Thymus (tissue), 11 donors: ENCODE results near the gene SYNDIG1. TPM values are rescaled to one million over a fixed set of nuclear protein-coding genes. Genes with fewer than 3 reads are reported as not detected.

Experiments
- DNase-seq, 9 donors: peaks; one replicate each; pipeline ENCODE4 v3.0.0-alpha.2; 2013; ENCODE audit warnings: low spot score in 9 of 9, low read depth in 6 of 9, missing footprints in 1 of 9
- H3K27ac ChIP-seq, 2 donors: one replicate each; pipeline ENCODE4 v1.5.1; 2013; ENCODE audit warnings: control low read depth in 1 of 2, low read depth in 1 of 2, low read length in 1 of 2, mild to moderate bottlenecking in 1 of 2, moderate library complexity in 1 of 2
- H3K27me3 ChIP-seq, 2 donors: one replicate each; pipeline ENCODE4 v1.5.1; 2013; ENCODE audit warnings: low read length in 1 of 2; ENCODE audit not compliant: control insufficient read depth in 2 of 2, insufficient read depth in 1 of 2
- H3K36me3 ChIP-seq, 2 donors: one replicate each; pipeline ENCODE4 v1.5.1; 2013; ENCODE audit warnings: low read length in 1 of 2, mild to moderate bottlenecking in 1 of 2, moderate library complexity in 1 of 2; ENCODE audit not compliant: control insufficient read depth in 2 of 2, insufficient read depth in 2 of 2
- H3K4me1 ChIP-seq, 2 donors: one replicate each; pipeline ENCODE4 v1.5.1; 2013; ENCODE audit warnings: low read length in 2 of 2; ENCODE audit not compliant: control insufficient read depth in 2 of 2, insufficient read depth in 2 of 2
- H3K4me3 ChIP-seq, 2 donors: one replicate each; pipeline ENCODE4 v1.5.1; 2013; ENCODE audit warnings: low read length in 2 of 2, control low read depth in 1 of 2, mild to moderate bottlenecking in 1 of 2
- H3K9me3 ChIP-seq, 2 donors: one replicate each; pipeline ENCODE4 v1.5.1; 2013; ENCODE audit warnings: low read length in 1 of 2, mild to moderate bottlenecking in 1 of 2; ENCODE audit not compliant: control insufficient read depth in 2 of 2, insufficient read depth in 1 of 2
- WGBS: extraction: QIAGEN DNeasy Blood & Tissue Kit; methylation state at CpG from one replicate; pipeline ENCODE4 v1.1.7; 2013; 5-methylcytosine and 5-hydroxymethylcytosine counted together
- polyA plus RNA-seq: library from polyadenylated mRNA; stranded (reverse); fragments of 200-250 nt; gene quantifications from one replicate; pipeline ENCODE4 v1.2.3, GENCODE V29; 2013
- total RNA-seq: library from RNA; stranded (reverse); fragments of 120-200 nt; gene quantifications from one replicate; pipeline ENCODE4 v1.2.4, GENCODE V29; 2013
- donor health status: healthy.

SYNDIG1 gene
- total and polyA plus RNA-seq, 2 donors = 0.41 to 3.2 TPM

DNA sequence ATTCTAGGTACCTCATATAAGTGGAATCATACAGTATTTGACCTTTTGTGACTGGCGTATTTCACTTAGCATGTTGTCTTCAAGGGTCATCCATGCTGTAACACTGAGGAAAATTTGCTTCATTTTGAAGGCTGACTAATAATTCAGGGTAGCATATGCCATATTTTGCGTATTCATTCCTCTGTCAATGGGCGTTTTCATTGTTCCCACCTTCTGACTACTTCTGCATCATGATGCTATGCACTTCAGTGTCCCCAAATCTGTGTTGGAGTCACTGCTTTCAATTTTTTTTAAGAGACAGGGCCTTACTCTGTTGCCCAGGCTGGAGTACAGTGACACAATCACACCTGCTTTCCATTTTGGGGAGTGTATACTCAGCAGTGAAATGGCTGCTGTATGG, 51.6 kb downstream of the SYNDIG1 start:
- Histone ChIP-seq H3K27ac (no peak overlapping the region), H3K27me3 (no peaks in the 10 kb centered on the region), H3K36me3 (no peaks in the 10 kb centered on the region), H3K4me1 (no peaks in the 10 kb centered on the region), H3K9me3 (no peaks in the 10 kb centered on the region), H3K4me3 (no peak overlapping the region)
- no peak for DNase-seq
- WGBS = 98% methylated on average over 3 of the region's 3 CpGs

DNA sequence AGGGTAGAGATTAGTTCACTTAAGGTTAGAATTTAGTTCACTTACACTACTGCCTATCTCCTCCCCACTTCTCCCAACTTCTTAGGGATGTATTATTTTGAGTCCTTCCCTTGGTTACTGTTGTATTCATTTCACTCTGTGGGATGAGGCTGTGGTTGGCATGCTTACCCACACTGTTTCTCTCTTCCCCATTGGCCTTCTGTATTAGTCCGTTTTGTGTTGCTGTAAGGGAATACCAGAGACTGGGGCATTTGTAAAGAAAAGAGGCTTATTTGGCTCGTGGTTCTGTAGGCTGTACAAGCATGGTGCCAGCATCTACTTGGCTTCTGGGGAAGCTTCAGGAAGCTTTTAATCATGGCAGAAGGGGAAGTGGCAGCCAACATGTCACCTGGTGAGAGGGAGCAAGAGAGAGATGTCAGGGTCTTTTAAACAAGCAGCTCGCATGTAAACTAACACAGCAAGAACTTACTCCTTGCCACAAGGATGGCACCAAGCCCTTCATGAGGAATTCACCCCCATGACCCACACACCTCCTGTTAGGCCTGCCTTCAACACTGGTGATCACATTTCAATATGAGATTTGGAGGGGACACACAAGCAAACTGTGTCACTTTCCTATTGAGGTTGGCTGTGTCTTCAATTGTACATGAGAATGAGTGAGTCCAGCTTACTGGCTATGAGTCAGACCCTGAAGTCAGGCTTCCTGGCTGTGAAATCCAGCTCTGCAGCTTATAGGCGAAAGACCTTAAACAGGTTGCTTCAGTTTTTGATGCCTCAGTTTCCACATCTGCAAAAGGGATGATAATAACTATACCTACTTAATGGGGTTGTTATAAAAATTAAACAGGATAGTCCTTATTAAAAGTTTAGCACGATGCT, 53.3 kb downstream of the SYNDIG1 start:
- no peaks in the 10 kb centered on the region for H3K9me3 ChIP-seq
- H3K27ac ChIP-seq = no peak overlapping the region
- no peak for DNase-seq
- no peaks in the 10 kb centered on the region for H3K27me3 ChIP-seq
- no peaks in the 10 kb centered on the region for H3K36me3 ChIP-seq
- 95% methylated on average over 5 of the region's 5 CpGs for WGBS
- H3K4me1 ChIP-seq = no peaks in the 10 kb centered on the region
- no peak overlapping the region for H3K4me3 ChIP-seq

DNA sequence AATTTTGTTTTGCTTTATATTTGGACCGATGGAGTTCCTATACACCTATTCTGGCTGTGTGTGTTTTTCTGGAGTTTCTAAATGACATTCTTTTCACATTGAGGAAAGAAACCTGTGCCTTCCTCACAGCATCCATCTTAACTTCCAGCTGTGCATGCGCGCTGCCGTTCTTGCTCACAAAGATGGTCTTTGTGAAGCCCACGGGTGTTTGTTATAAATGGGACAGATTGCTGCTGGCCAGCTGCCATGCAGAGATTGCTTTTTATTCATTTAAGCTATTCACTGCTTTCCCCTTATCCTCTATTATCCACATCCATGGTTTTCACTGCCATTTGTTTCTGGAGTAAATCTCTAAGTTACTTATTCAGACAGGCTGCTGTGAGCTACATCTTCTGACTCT, 54.2 kb downstream of the SYNDIG1 start:
- no peak overlapping the region for H3K27ac ChIP-seq
- WGBS = 96% methylated on average over 5 of the region's 5 CpGs
- no peaks in the 10 kb centered on the region for H3K27me3 ChIP-seq
- no peaks in the 10 kb centered on the region for H3K4me1 ChIP-seq
- no peak overlapping the region for H3K4me3 ChIP-seq
- H3K36me3 ChIP-seq = no peaks in the 10 kb centered on the region
- DNase-seq = no peak
- H3K9me3 ChIP-seq = no peaks in the 10 kb centered on the region

GRCh38 chr20:24528583-24529368, 59.3 kb downstream of the SYNDIG1 start:
- no peaks in the 10 kb centered on the region for H3K9me3 ChIP-seq
- no peak overlapping the region for H3K27ac ChIP-seq
- H3K4me1 ChIP-seq = no peaks in the 10 kb centered on the region
- no peak for DNase-seq
- H3K4me3 ChIP-seq = no peak overlapping the region
- 50% methylated on average over 3 of the region's 3 CpGs for WGBS
- no peaks in the 10 kb centered on the region for H3K27me3 ChIP-seq
- no peaks in the 10 kb centered on the region for H3K36me3 ChIP-seq

GRCh38 chr20:24529369-24529719, 59.9 kb downstream of the SYNDIG1 start:
- no peak for DNase-seq
- Histone ChIP-seq H3K4me3 (no peak overlapping the region), H3K27ac (no peak overlapping the region), H3K27me3 (no peaks in the 10 kb centered on the region), H3K36me3 (no peaks in the 10 kb centered on the region), H3K4me1 (no peaks in the 10 kb centered on the region), H3K9me3 (no peaks in the 10 kb centered on the region)
- 97% methylated on average over 1 of the region's 1 CpG for WGBS

DNA sequence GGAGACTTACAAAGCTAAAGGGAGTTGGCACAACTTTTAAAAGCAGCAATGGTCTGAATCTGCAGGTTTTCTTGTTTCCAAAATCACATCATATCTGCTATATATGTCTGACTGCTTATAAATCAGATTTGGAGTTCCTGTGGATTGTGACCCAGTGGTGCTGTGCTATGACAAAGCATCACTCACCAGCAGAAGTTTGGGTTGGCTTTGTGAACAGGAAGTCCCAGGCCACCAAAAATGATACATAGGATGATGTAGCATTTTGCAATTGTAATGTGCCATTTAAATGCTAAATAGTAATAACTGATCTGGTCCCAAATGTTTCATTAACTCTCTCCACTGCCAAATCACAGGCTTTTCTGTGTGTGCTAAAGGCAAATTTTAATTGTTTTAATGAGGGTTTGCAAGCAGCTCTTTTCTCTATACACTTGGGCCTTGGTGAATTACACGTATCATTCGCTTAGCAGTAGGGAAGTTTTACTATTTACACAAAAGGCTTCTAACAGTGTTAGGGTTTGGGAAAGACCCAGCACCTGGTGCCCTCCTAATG, 60.8 kb downstream of the SYNDIG1 start:
- 97% methylated on average over 2 of the region's 2 CpGs for WGBS
- no peaks in the 10 kb centered on the region for H3K9me3 ChIP-seq
- DNase-seq = no peak
- no peaks in the 10 kb centered on the region for H3K36me3 ChIP-seq
- H3K4me1 ChIP-seq = no peaks in the 10 kb centered on the region
- H3K27me3 ChIP-seq = no peaks in the 10 kb centered on the region
- no peak overlapping the region for H3K4me3 ChIP-seq
- no peak overlapping the region for H3K27ac ChIP-seq

GRCh38 chr20:24531202-24531601, 61.8 kb downstream of the SYNDIG1 start:
- H3K27me3 ChIP-seq = no peaks in the 10 kb centered on the region
- H3K9me3 ChIP-seq = no peaks in the 10 kb centered on the region
- no peaks in the 10 kb centered on the region for H3K36me3 ChIP-seq
- 98% methylated on average over 4 of the region's 4 CpGs for WGBS
- no peaks in the 10 kb centered on the region for H3K4me1 ChIP-seq
- no peak for DNase-seq
- H3K4me3 ChIP-seq = no peak overlapping the region
- no peak overlapping the region for H3K27ac ChIP-seq

DNA sequence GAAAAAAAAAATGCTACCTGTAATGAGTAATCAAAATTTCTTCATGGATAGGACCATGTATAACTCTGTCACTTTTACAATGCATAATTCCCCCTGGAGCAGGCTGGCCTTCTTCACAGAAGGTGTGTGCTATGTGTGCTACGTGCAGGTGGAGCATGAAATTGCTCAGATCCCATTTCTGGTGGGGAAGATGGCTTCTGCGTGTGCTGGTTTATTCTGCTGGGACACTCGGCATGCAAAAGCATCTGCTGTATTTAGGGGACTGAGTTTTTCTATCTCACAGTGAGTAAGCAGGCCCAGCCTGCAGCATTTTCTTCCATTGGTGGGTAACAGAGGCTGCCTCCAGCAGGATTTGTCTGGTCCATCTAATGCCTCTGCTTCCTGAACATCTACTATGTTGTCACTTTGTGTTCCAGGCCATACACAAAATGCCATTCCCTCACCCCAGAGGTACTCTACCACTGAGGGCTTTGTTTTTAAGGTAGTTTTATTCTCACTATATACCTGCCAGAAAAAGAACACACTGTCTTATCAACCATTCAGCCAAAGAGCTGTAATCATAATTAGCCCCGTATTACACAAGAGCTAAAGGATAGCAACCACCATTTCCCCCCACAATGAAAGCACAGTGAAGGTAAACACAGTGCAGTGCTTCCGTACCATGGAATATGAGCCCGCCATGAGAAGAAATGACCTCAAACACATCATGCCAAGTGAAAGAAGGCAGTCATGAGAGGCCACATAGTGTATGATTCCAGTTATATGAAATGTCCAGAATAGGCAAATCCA, 62.4 kb downstream of the SYNDIG1 start:
- Histone ChIP-seq H3K27ac (no peak overlapping the region), H3K27me3 (no peaks in the 10 kb centered on the region), H3K36me3 (no peaks in the 10 kb centered on the region), H3K9me3 (no peaks in the 10 kb centered on the region), H3K4me3 (no peak overlapping the region), H3K4me1 (no peaks in the 10 kb centered on the region)
- 95% methylated on average over 6 of the region's 6 CpGs for WGBS
- no peak for DNase-seq
